Caco-2 (cell line): Measurements from ENCODE around the gene PCDHGB4. TPM values are rescaled to one million over a fixed set of nuclear protein-coding genes. Genes with fewer than 3 reads are reported as not detected.

Experiments
- BruUV-seq: library from RNA; stranded (reverse); fragments of 400-500 nt; replicated peaks from 2 replicates; lab custom pipeline; 2021; lab: Mats Ljungman, UMichigan
- CTCF ChIA-PET: fragments of 300-600 bp; sonication (Branson Sonifier 250); formaldehyde crosslinking; loops from one replicate; lab custom pipeline; 2022; ENCODE audit warnings: antibody characterized with exemption; lab: Charles Lee
- POLR2A ChIA-PET: fragments of 300-600 bp; sonication (Branson Sonifier 250); formaldehyde crosslinking; loops from one replicate; lab custom pipeline; 2022; ENCODE audit warnings: antibody characterized with exemption; lab: Charles Lee
- DNase-seq, 2 experiments: peaks; one replicate each; pipeline versions ENCODE4 v3.0.0 to v3.0.0-alpha.2; 2020 to 2022
- H3K27me3 ChIP-seq: replicated peaks from 2 replicates; pipeline ENCODE4 v1.6.0; 2011; ENCODE audit warnings: low read length; ENCODE audit not compliant: control insufficient read depth, insufficient read depth
- H3K36me3 ChIP-seq: 2 replicates; pipeline ENCODE4 v1.5.1; 2011; ENCODE audit warnings: low read length; ENCODE audit not compliant: control insufficient read depth, insufficient read depth
- H3K4me1 ChIP-seq: fragments of 250-450 bp; sonication (Bioruptor Pico); 2 replicates; pipeline ENCODE4 v1.5.1; 2020; ENCODE audit warnings: mild to moderate bottlenecking
- H3K4me3 ChIP-seq: 2 replicates; pipeline ENCODE4 v1.5.1; 2011; ENCODE audit warnings: low read depth, mild to moderate bottlenecking, control low read depth, low read length
- H3K9me3 ChIP-seq: fragments of 250-450 bp; sonication (Bioruptor Pico); 2 replicates; pipeline ENCODE4 v1.5.1; 2020; ENCODE audit warnings: mild to moderate bottlenecking, moderate library complexity
- H3K27ac Mint-ChIP-seq: one replicate; pipeline ENCODE4 v1.8.0; 2022; ENCODE audit warnings: mixed read lengths; ENCODE audit not compliant: unreplicated experiment
- H3K27me3 Mint-ChIP-seq: one replicate; pipeline ENCODE4 v1.8.0; 2022; ENCODE audit warnings: mixed read lengths; ENCODE audit not compliant: insufficient read depth, unreplicated experiment
- H3K36me3 Mint-ChIP-seq: one replicate; pipeline ENCODE4 v1.8.0; 2022; ENCODE audit warnings: mild to moderate bottlenecking, mixed read lengths; ENCODE audit not compliant: insufficient read depth, unreplicated experiment
- H3K4me1 Mint-ChIP-seq: one replicate; pipeline ENCODE4 v1.8.0; 2022; ENCODE audit warnings: low read depth, mixed read lengths; ENCODE audit not compliant: unreplicated experiment
- H3K4me3 Mint-ChIP-seq: one replicate; pipeline ENCODE4 v1.8.0; 2022; ENCODE audit warnings: mild to moderate bottlenecking, moderate library complexity, mixed read lengths; ENCODE audit not compliant: unreplicated experiment
- H3K9me3 Mint-ChIP-seq: one replicate; pipeline ENCODE4 v1.8.0; 2022; ENCODE audit warnings: mixed read lengths; ENCODE audit not compliant: unreplicated experiment
- CTCF ChIP-seq, 2 experiments: fragments of 200-600 bp in 1 of 2; IDR thresholded peaks; 1 replicate in 1 of 2; 2 replicates in 1 of 2; pipeline versions ENCODE4 v1.5.1 to v1.8.0; 2011 to 2022; ENCODE audit warnings: antibody characterized with exemption in 1 of 2, control low read depth in 1 of 2, inconsistent platforms in 1 of 2, low read depth in 1 of 2, low read length in 1 of 2, mild to moderate bottlenecking in 1 of 2, moderate library complexity in 1 of 2; ENCODE audit not compliant: insufficient read depth in 1 of 2, severe bottlenecking in 1 of 2, unreplicated experiment in 1 of 2
- intact Hi-C: fragments of 100-400 bp; cut with micrococcal nuclease; formaldehyde crosslinking; loops from one replicate; pipeline ENCODE4 v1.10.0; 2022; ENCODE audit not compliant: unreplicated experiment
- total RNA-seq: library from RNA; stranded (reverse); gene quantifications from 2 replicates; pipeline ENCODE4 v1.2.3, GENCODE V29; 2022

PCDHGB4 gene
- total RNA-seq, 1 experiment from 2014 or later, result 0.14 TPM

- no peak for TF ChIP-seq CTCF (IDR thresholded peaks at IDR 0.05; ENCODE audit: insufficient read depth in 1 of 2, low read depth in 1 of 2, low read length in 1 of 2, severe bottlenecking in 1 of 2, unreplicated experiment in 1 of 2)
- BruUV-seq, result no TSS peak
- CTCF ChIA-PET, result interaction anchor here (0.5 kb wide), 1 partner anchor 8 kb away, joined by 5 read pairs; no protein-coding TSS in a partner anchor
- Mint-ChIP-seq H3K9me3 (peaks cover 20% of the 10 kb centered on the region), H3K4me1 (no peaks in the 10 kb centered on the region), H3K36me3 (peaks cover 27% of the 10 kb centered on the region), H3K27ac (no peak overlapping the region), H3K4me3 (no peak overlapping the region), H3K27me3 (no peaks in the 10 kb centered on the region)
- H3K36me3 ChIP-seq, result no peaks in the 10 kb centered on the region
- no peaks in the 10 kb centered on the region for H3K27me3 ChIP-seq
- H3K4me3 ChIP-seq, result no peak overlapping the region
- intact Hi-C loops, result no loop called here
- no peak for DNase-seq
- no peaks in the 10 kb centered on the region for H3K4me1 ChIP-seq
- H3K9me3 ChIP-seq, result peaks cover 16% of the 10 kb centered on the region
- POLR2A ChIA-PET, result no interaction called here
These were observed 31.8 kb downstream of the PCDHGB4 start for GRCh38 chr5:141419074-141419880.

- DNase-seq, result no peak
- Mint-ChIP-seq H3K9me3 (peaks cover 14% of the 10 kb centered on the region), H3K27ac (no peak within 1 kb of the TSS), H3K27me3 (no peaks in the 10 kb centered on the region), H3K4me1 (no peaks in the 10 kb centered on the region), H3K36me3 (peaks cover 27% of the 10 kb centered on the region), H3K4me3 (no peak within 1 kb of the TSS)
- Histone ChIP-seq H3K4me1 (no peaks in the 10 kb centered on the region), H3K27me3 (no peaks in the 10 kb centered on the region), H3K9me3 (peaks cover 16% of the 10 kb centered on the region; the same call in 1 of the 2 replicates), H3K36me3 (no peaks in the 10 kb centered on the region), H3K4me3 (no peak within 1 kb of the TSS)
- no TSS peak for BruUV-seq
- TF ChIP-seq CTCF (IDR thresholded peaks at IDR 0.05; ENCODE audit: insufficient read depth in 1 of 2, low read depth in 1 of 2, low read length in 1 of 2, severe bottlenecking in 1 of 2, unreplicated experiment in 1 of 2), result no peak
- ChIA-PET CTCF (no interaction called here), POLR2A (interaction anchor here (0.6 kb wide), 1 partner anchor 101 kb away, joined by 4 read pairs; no protein-coding TSS in a partner anchor)
- intact Hi-C loops, result no loop called here
These were observed 33.5 kb downstream of the PCDHGB4 start, which contains the start of gene PCDHGA11 for GRCh38 chr5:141420855-141421488. Gene PCDHGA11 (plus strand): TSS chr5:141421051. CDS start chr5:141421228, 177 bp downstream.

DNA sequence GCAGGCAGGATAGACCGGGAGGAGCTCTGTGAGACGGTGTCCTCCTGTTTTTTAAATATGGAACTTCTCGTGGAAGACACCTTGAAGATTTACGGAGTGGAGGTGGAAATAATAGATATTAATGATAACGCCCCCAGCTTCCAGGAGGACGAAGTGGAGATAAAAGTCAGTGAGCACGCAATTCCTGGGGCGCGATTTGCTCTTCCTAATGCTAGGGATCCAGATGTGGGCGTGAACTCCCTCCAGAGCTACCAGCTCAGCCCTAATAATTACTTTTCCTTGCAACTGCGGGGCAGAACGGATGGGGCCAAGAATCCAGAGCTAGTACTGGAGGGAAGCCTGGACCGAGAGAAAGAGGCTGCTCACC lies 34.0 kb downstream of the PCDHGB4 start:
- BruUV-seq, result no TSS peak
- Histone ChIP-seq H3K9me3 (peaks cover 14% of the 10 kb centered on the region; the same call in 1 of the 2 replicates), H3K36me3 (no peaks in the 10 kb centered on the region), H3K27me3 (no peaks in the 10 kb centered on the region), H3K4me3 (no peak overlapping the region), H3K4me1 (no peaks in the 10 kb centered on the region)
- Mint-ChIP-seq H3K27me3 (no peaks in the 10 kb centered on the region), H3K36me3 (peaks cover 27% of the 10 kb centered on the region), H3K4me3 (no peak overlapping the region), H3K27ac (no peak overlapping the region), H3K9me3 (peaks cover 14% of the 10 kb centered on the region), H3K4me1 (no peaks in the 10 kb centered on the region)
- no peak for DNase-seq
- intact Hi-C loops, result no loop called here
- no peak for TF ChIP-seq CTCF (IDR thresholded peaks at IDR 0.05; ENCODE audit: insufficient read depth in 1 of 2, low read depth in 1 of 2, low read length in 1 of 2, severe bottlenecking in 1 of 2, unreplicated experiment in 1 of 2)
- ChIA-PET CTCF (no interaction called here), POLR2A (interaction anchor here (0.6 kb wide), 1 partner anchor 101 kb away, joined by 4 read pairs; no protein-coding TSS in a partner anchor)
